GM12878 (cell line): ENCODE measurements around the gene ERC2. TPM values are rescaled to one million over a fixed set of nuclear protein-coding genes. Genes with fewer than 3 reads are reported as not detected.

Experiments
- ATAC-seq: fragments of 200-7000 bp; cut with Tn5 transposase; 3 replicates; pipeline ENCODE4 v1.9.1; 2020; ENCODE audit warnings: mild to moderate bottlenecking, moderate library complexity
- BruUV-seq: library from RNA; stranded (reverse); fragments of 400-500 nt; replicated peaks from 2 replicates; lab custom pipeline; 2021; lab: Mats Ljungman, UMichigan
- CTCF ChIA-PET: fragments of 300-600 bp; sonication (Branson Sonifier 250); formaldehyde crosslinking; extraction: SDS; loops from one replicate; lab custom pipeline; 2021; ENCODE audit warnings: inconsistent platforms; lab: Yijun Ruan, JAX
- POLR2A ChIA-PET: fragments of 350-600 bp; formaldehyde crosslinking; extraction: SDS; loops from one replicate; lab custom pipeline; 2021; ENCODE audit warnings: inconsistent platforms; lab: Charles Lee
- RAD21 ChIA-PET: fragments of 300-600 bp; sonication (Branson Sonifier 250); formaldehyde crosslinking; loops from one replicate; lab custom pipeline; 2023; ENCODE audit warnings: antibody characterized with exemption; ENCODE audit not compliant: unreplicated experiment; lab: Charles Lee
- SMC1A ChIA-PET: fragments of 300-600 bp; sonication (Branson Sonifier 250); formaldehyde crosslinking; loops from one replicate; lab custom pipeline; 2023; ENCODE audit not compliant: unreplicated experiment, uncharacterized antibody; lab: Charles Lee
- DNase-seq: peaks from one replicate; pipeline ENCODE4 v3.0.0-alpha.2; 2011; ENCODE audit warnings: low read depth, low spot score
- FAIRE-seq: peaks from 3 replicates; lab custom pipeline; 2011; peaks lifted over from hg19 to GRCh38; lab: Jason Lieb, UNC
- H2AFZ ChIP-seq: 2 replicates; pipeline ENCODE4 v1.6.0; 2011; ENCODE audit warnings: low read depth, low read length, control low read depth; ENCODE audit not compliant: control insufficient read depth
- H3K27ac ChIP-seq: 2 replicates; pipeline ENCODE4 v1.5.1; 2011; ENCODE audit warnings: control low read depth; ENCODE audit not compliant: control insufficient read depth, insufficient read depth
- H3K27me3 ChIP-seq, 2 experiments: replicated peaks in 1 of 2; 2 replicates each; pipeline versions ENCODE4 v1.6.0 to v1.6.1; 2011; ENCODE audit warnings: low read length in 1 of 2; ENCODE audit not compliant: control insufficient read depth in 2 of 2, insufficient read depth in 2 of 2
- H3K36me3 ChIP-seq, 2 experiments: 2 replicates each; pipeline ENCODE4 v1.5.1; 2011; ENCODE audit warnings: low read length in 1 of 2; ENCODE audit not compliant: control insufficient read depth in 2 of 2, insufficient read depth in 2 of 2
- H3K4me1 ChIP-seq: 2 replicates; pipeline ENCODE4 v1.6.1; 2011; ENCODE audit warnings: mild to moderate bottlenecking, low read length, moderate library complexity, mixed read lengths; ENCODE audit not compliant: control insufficient read depth, insufficient read depth
- H3K4me2 ChIP-seq: 2 replicates; pipeline ENCODE4 v1.6.0; 2011; ENCODE audit warnings: control low read depth; ENCODE audit not compliant: control insufficient read depth, insufficient read depth
- H3K4me3 ChIP-seq: fragments of 200-600 bp; sonication (generic); 2 replicates; pipeline ENCODE4 v1.5.1; 2016
- H3K79me2 ChIP-seq: 2 replicates; pipeline ENCODE4 v1.6.0; 2011; ENCODE audit warnings: low read length; ENCODE audit not compliant: control insufficient read depth, insufficient read depth
- H3K9ac ChIP-seq: 2 replicates; pipeline ENCODE4 v1.8.0; 2011; ENCODE audit warnings: low read length, control low read depth, mixed read lengths; ENCODE audit not compliant: control insufficient read depth, insufficient read depth
- H3K9me3 ChIP-seq: replicated peaks from 3 replicates; pipeline ENCODE4 v1.5.1; 2011; ENCODE audit warnings: mild to moderate bottlenecking, low read length; ENCODE audit not compliant: control insufficient read depth, insufficient read depth
- H4K20me1 ChIP-seq: 2 replicates; pipeline ENCODE4 v1.6.0; 2011; ENCODE audit not compliant: control insufficient read depth, insufficient read depth
- BHLHE40 ChIP-seq, 2 experiments: fragments of 450-650 bp in 1 of 2; IDR thresholded peaks; 2 replicates each; pipeline ENCODE4 v1.6.1; 2011 to 2017; ENCODE audit warnings: low read depth in 2 of 2, borderline replicate concordance in 1 of 2, improper control_type of control experiment in 1 of 2, low read length in 1 of 2, mild to moderate bottlenecking in 1 of 2
- DPF2 ChIP-seq: fragments of 450-650 bp; IDR thresholded peaks from 2 replicates; pipeline ENCODE4 v1.6.1; 2017; ENCODE audit warnings: mild to moderate bottlenecking
- EP300 ChIP-seq, 2 experiments: fragments of 150-350 bp in 1 of 2; IDR thresholded peaks; 2 replicates each; pipeline ENCODE4 v1.6.1; 2011 to 2012; ENCODE audit warnings: low read depth in 2 of 2, low read length in 2 of 2, borderline replicate concordance in 1 of 2, improper control_type of control experiment in 1 of 2, inconsistent platforms in 1 of 2; ENCODE audit not compliant: control insufficient read depth in 1 of 2
- ESRRA ChIP-seq: IDR thresholded peaks from 2 replicates; pipeline ENCODE4 v1.6.1; 2012; ENCODE audit warnings: mild to moderate bottlenecking, low read length, improper control_type of control experiment
- EZH2 ChIP-seq: IDR thresholded peaks from 2 replicates; pipeline ENCODE4 v1.6.1; 2012; ENCODE audit warnings: low read depth, mild to moderate bottlenecking, control low read depth, inconsistent platforms, low read length, borderline replicate concordance; ENCODE audit not compliant: control insufficient read depth
- JUNB ChIP-seq: IDR thresholded peaks from 2 replicates; pipeline ENCODE4 v1.6.1; 2016; ENCODE audit warnings: antibody characterized with exemption, mild to moderate bottlenecking
- JUND ChIP-seq: IDR thresholded peaks from 2 replicates; pipeline ENCODE4 v1.6.1; 2012; ENCODE audit warnings: low read depth, mild to moderate bottlenecking, low read length, improper control_type of control experiment, moderate library complexity
- MEF2A ChIP-seq: IDR thresholded peaks from 2 replicates; pipeline ENCODE4 v1.6.1; 2011; ENCODE audit warnings: low read depth, mild to moderate bottlenecking, low read length, moderate library complexity; ENCODE audit not compliant: insufficient read depth
- NBN ChIP-seq: fragments of 450-650 bp; IDR thresholded peaks from 2 replicates; pipeline ENCODE4 v1.6.1; 2016
- RB1 ChIP-seq: fragments of 450-650 bp; formaldehyde crosslinking; IDR thresholded peaks from 2 replicates; pipeline ENCODE4 v1.6.1; 2017; ENCODE audit warnings: mild to moderate bottlenecking, borderline replicate concordance
- SMAD1 ChIP-seq: fragments of 450-650 bp; IDR thresholded peaks from 2 replicates; pipeline ENCODE4 v1.6.1; 2018; ENCODE audit warnings: mild to moderate bottlenecking, low read depth; ENCODE audit not compliant: partially characterized antibody
- SREBF2 ChIP-seq: IDR thresholded peaks from 2 replicates; pipeline ENCODE4 v1.6.1; 2012; ENCODE audit warnings: mild to moderate bottlenecking, low read length
- TBL1XR1 ChIP-seq: IDR thresholded peaks from 2 replicates; pipeline ENCODE4 v1.6.1; 2012; ENCODE audit warnings: low read depth, low read length, improper control_type of control experiment
- TCF12 ChIP-seq: IDR thresholded peaks from 2 replicates; pipeline ENCODE4 v1.6.1; 2011; ENCODE audit warnings: low read depth, mild to moderate bottlenecking, low read length
- ZZZ3 ChIP-seq: IDR thresholded peaks from 2 replicates; pipeline ENCODE4 v1.6.1; 2011; ENCODE audit warnings: low read depth; ENCODE audit not compliant: control insufficient read depth, insufficient read length
- in situ Hi-C: fragments of 300-500 bp; cut with MboI; formaldehyde crosslinking; loops from 9 replicates; pipeline ENCODE4 v1.14.3; 2018; ENCODE audit warnings: mixed read lengths
- intact Hi-C: fragments of 100-400 bp; cut with micrococcal nuclease; formaldehyde crosslinking; loops from one replicate; pipeline ENCODE4 v1.14.2; 2022; ENCODE audit not compliant: unreplicated experiment
- polyA plus RNA-seq, 11 experiments: library from polyadenylated mRNA; depleted of rRNA in 4 of 11; unstranded in 6 of 11; stranded (reverse) in 5 of 11; fragments of >200 nt; fragmentation: Nextera tagmentation in 4 of 11; fragmentation: Illumina TruSeq in 1 of 11; extraction: Ambion mirVana in 4 of 11; extraction: Trizol in 1 of 11; gene quantifications; 1 replicate in 1 of 11; 2 replicates in 10 of 11; pipeline versions ENCODE4 v1.2.1 to v1.2.3, GENCODE V29; 2011 to 2016; ENCODE audit warnings: inconsistent platforms in 2 of 11, missing spikeins in 2 of 11, low read depth in 1 of 11
- total RNA-seq, 4 experiments: library from RNA; depleted of rRNA in 3 of 4; stranded (reverse); fragments of >200 nt in 3 of 4; fragmentation: Illumina TruSeq in 1 of 4; extraction: Trizol in 1 of 4; gene quantifications; 2 replicates each; pipeline versions ENCODE4 v1.2.1 to v1.2.3, GENCODE V29; 2013 to 2021
- TF ChIP-seq, protein P1 (sequence below): IDR thresholded peaks from 2 replicates; pipeline ENCODE4 v1.6.1; 2011; ENCODE audit warnings: mild to moderate bottlenecking, low read depth, low read length, moderate library complexity; ENCODE audit not compliant: insufficient replicate concordance

Gene ERC2
- total and polyA plus RNA-seq, 10 of the 15 experiments (the other 5 are each of a cell fraction or from before 2014, with no cell fraction given): 0.06 to 1.4 (median 0.12) TPM; not detected in 3

DNA sequence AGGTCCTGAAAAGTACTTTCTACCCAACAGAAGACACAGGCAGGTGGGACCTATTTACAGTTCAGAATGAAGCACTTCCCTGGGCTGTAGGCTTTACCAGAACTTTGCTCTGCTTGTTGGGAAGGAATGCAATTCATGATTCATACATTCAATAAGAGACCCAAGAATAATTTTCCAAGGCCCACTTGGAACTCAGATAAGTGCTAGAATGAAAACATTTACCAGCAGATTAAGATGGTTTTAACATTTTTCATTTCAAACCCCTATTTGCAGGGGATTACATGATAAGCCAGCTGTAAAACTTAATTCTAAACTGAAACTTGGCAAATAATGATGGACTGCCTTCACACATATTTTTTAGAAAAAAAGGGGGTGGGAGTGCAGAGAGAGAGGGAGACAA is 417.2 kb downstream of the ERC2 start:
- Histone ChIP-seq H3K4me2 (no peak overlapping the region), H3K4me3 (no peak overlapping the region), H4K20me1 (no peaks in the 10 kb centered on the region), H3K79me2 (no peaks in the 10 kb centered on the region), H2AFZ (no peak overlapping the region), H3K36me3 (no peaks in the 10 kb centered on the region), H3K27ac (no peak overlapping the region), H3K27me3 (no peaks in the 10 kb centered on the region), H3K9ac (no peak overlapping the region), H3K9me3 (no peaks in the 10 kb centered on the region), H3K4me1 (no peaks in the 10 kb centered on the region)
- DNase-seq (no peak), FAIRE-seq (no peak), ATAC-seq (no peak)
- no TSS peak for BruUV-seq
- intact Hi-C loops: no loop called here
- RAD21 ChIA-PET: interaction anchor here (0.6 kb wide), 1 partner anchor 331 kb away, joined by 4 read pairs; no protein-coding TSS in a partner anchor
- SMC1A ChIA-PET: interaction anchor here (1.0 kb wide), 1 partner anchor 11 kb away, joined by 3 read pairs; no protein-coding TSS in a partner anchor
- CTCF ChIA-PET: interaction anchor here (1.1 kb wide), 2 partner anchors 17 to 200 kb away, joined by 3 read pairs; no protein-coding TSS in a partner anchor
- TF ChIP-seq BHLHE40 (IDR thresholded peaks at IDR 0.05; ENCODE audit: borderline replicate concordance in 1 of 2, low read depth in 2 of 2, low read length in 1 of 2) (no peak), SMAD1 (no peak), SREBF2 (no peak), RB1 (no peak), EZH2 (no peak), ZZZ3 (no peak), EP300 (IDR thresholded peaks at IDR 0.05; ENCODE audit: borderline replicate concordance in 1 of 2, control insufficient read depth in 1 of 2, low read depth in 2 of 2, low read length in 2 of 2) (no peak), TBL1XR1 (no peak), DPF2 (no peak), NBN (no peak), MEF2A (no peak), JUND (no peak), JUNB (no peak), ESRRA (no peak), TCF12 (no peak)
- TF ChIP-seq, protein P1, sequence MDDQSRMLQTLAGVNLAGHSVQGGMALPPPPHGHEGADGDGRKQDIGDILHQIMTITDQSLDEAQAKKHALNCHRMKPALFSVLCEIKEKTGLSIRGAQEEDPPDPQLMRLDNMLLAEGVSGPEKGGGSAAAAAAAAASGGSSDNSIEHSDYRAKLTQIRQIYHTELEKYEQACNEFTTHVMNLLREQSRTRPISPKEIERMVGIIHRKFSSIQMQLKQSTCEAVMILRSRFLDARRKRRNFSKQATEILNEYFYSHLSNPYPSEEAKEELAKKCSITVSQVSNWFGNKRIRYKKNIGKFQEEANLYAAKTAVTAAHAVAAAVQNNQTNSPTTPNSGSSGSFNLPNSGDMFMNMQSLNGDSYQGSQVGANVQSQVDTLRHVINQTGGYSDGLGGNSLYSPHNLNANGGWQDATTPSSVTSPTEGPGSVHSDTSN: no peak
- in situ Hi-C loops: no loop called here
- POLR2A ChIA-PET: no interaction called here
